IMR-90 (cell line): ENCODE measurements around the gene CAMTA1. TPM values are rescaled to one million over a fixed set of nuclear protein-coding genes. Genes with fewer than 3 reads are reported as not detected.

Experiments used
- ATAC-seq: fragments of 200-7000 bp; cut with Tn5 transposase; 2 replicates; pipeline ENCODE4 v1.9.1; 2020; ENCODE audit warnings: low read depth, mild to moderate bottlenecking, moderate library complexity
- BruUV-seq: library from RNA; stranded (reverse); fragments of 400-500 nt; replicated peaks from 2 replicates; lab custom pipeline; 2021; lab: Mats Ljungman, UMichigan
- CTCF ChIA-PET: fragments of 300-600 bp; formaldehyde crosslinking; extraction: SDS; loops from one replicate; lab custom pipeline; 2021; ENCODE audit warnings: antibody characterized with exemption; lab: Yijun Ruan, JAX
- POLR2A ChIA-PET: fragments of 300-600 bp; sonication (Branson Sonifier 250); formaldehyde crosslinking; loops from one replicate; lab custom pipeline; 2022; ENCODE audit warnings: antibody characterized with exemption; ENCODE audit not compliant: unreplicated experiment; lab: Charles Lee
- DNase-seq: peaks from one replicate; pipeline ENCODE4 v3.0.0; 2013
- H2AFZ ChIP-seq: replicated peaks from 2 replicates; pipeline ENCODE3; 2013; ENCODE audit warnings: low read length, mild to moderate bottlenecking; ENCODE audit not compliant: poor library complexity
- H2AK5ac ChIP-seq: 2 replicates; pipeline ENCODE4 v1.6.1; 2013; ENCODE audit warnings: low read depth, low read length, inconsistent platforms
- H2AK9ac ChIP-seq: replicated peaks from 2 replicates; pipeline ENCODE3; 2013; ENCODE audit warnings: mild to moderate bottlenecking, low read depth, low read length, moderate library complexity; ENCODE audit not compliant: poor library complexity
- H2BK120ac ChIP-seq: 2 replicates; pipeline ENCODE4 v1.6.1; 2013; ENCODE audit warnings: low read depth, low read length, inconsistent platforms
- H2BK15ac ChIP-seq: 3 replicates; pipeline ENCODE4 v1.6.1; 2013; ENCODE audit warnings: low read depth, low read length, inconsistent platforms
- H2BK20ac ChIP-seq: 2 replicates; pipeline ENCODE4 v1.6.1; 2013; ENCODE audit warnings: low read depth, mild to moderate bottlenecking, inconsistent platforms, low read length, moderate library complexity
- H2BK5ac ChIP-seq: 2 replicates; pipeline ENCODE4 v1.6.1; 2013; ENCODE audit warnings: mild to moderate bottlenecking, low read depth, low read length, inconsistent platforms; ENCODE audit not compliant: poor library complexity, severe bottlenecking
- H3K14ac ChIP-seq: replicated peaks from 2 replicates; pipeline ENCODE4 v1.6.1; 2013; ENCODE audit warnings: low read depth, low read length, inconsistent platforms
- H3K18ac ChIP-seq: 2 replicates; pipeline ENCODE4 v1.6.1; 2013; ENCODE audit warnings: low read depth, low read length, control low read depth
- H3K23ac ChIP-seq: 2 replicates; pipeline ENCODE4 v1.6.1; 2013; ENCODE audit warnings: low read depth, low read length, inconsistent platforms
- H3K27ac ChIP-seq: 2 replicates; pipeline ENCODE4 v1.5.1; 2013; ENCODE audit warnings: mild to moderate bottlenecking, control low read depth, low read length; ENCODE audit not compliant: insufficient read depth
- H3K27me3 ChIP-seq: 2 replicates; pipeline ENCODE4 v1.6.1; 2013; ENCODE audit warnings: low read length; ENCODE audit not compliant: control insufficient read depth, insufficient read depth
- H3K36me3 ChIP-seq: 2 replicates; pipeline ENCODE4 v1.6.1; 2013; ENCODE audit warnings: low read length, mixed read lengths; ENCODE audit not compliant: control insufficient read depth, insufficient read depth
- H3K4ac ChIP-seq: 2 replicates; pipeline ENCODE4 v1.6.1; 2013; ENCODE audit warnings: low read depth, low read length, inconsistent platforms
- H3K4me1 ChIP-seq: 2 replicates; pipeline ENCODE4 v1.6.1; 2013; ENCODE audit warnings: low read length, mixed read lengths; ENCODE audit not compliant: control insufficient read depth, insufficient read depth
- H3K4me2 ChIP-seq: 2 replicates; pipeline ENCODE4 v1.6.1; 2013; ENCODE audit warnings: low read depth, mild to moderate bottlenecking, control low read depth, low read length, moderate library complexity
- H3K4me3 ChIP-seq: 2 replicates; pipeline ENCODE4 v1.5.1; 2013; ENCODE audit warnings: low read depth, mild to moderate bottlenecking, control low read depth, low read length, moderate library complexity; ENCODE audit not compliant: insufficient read depth
- H3K56ac ChIP-seq: 2 replicates; pipeline ENCODE4 v1.6.1; 2013; ENCODE audit warnings: low read length, inconsistent platforms; ENCODE audit not compliant: insufficient read depth; ENCODE audit errors: extremely low read depth
- H3K79me1 ChIP-seq, 2 experiments: 2 replicates each; pipeline ENCODE4 v1.6.1; 2013; ENCODE audit warnings: low read length in 2 of 2, inconsistent platforms in 1 of 2, low read depth in 1 of 2
- H3K9ac ChIP-seq: 2 replicates; pipeline ENCODE4 v1.6.1; 2013; ENCODE audit warnings: low read depth, low read length, control low read depth
- H3K9me1 ChIP-seq: 2 replicates; pipeline ENCODE4 v1.6.1; 2013; ENCODE audit warnings: low read length, inconsistent platforms; ENCODE audit not compliant: insufficient read depth
- H3K9me3 ChIP-seq: 2 replicates; pipeline ENCODE4 v1.6.1; 2013; ENCODE audit warnings: low read length; ENCODE audit not compliant: control insufficient read depth, insufficient read depth
- H4K20me1 ChIP-seq: 2 replicates; pipeline ENCODE4 v1.6.1; 2013; ENCODE audit warnings: low read length, inconsistent platforms; ENCODE audit not compliant: insufficient read depth
- H4K5ac ChIP-seq: 2 replicates; pipeline ENCODE4 v1.6.1; 2013; ENCODE audit warnings: mild to moderate bottlenecking, low read depth, low read length, control low read depth
- H4K8ac ChIP-seq, 2 experiments: 2 replicates each; pipeline ENCODE4 v1.6.1; 2013; ENCODE audit warnings: low read depth in 2 of 2, low read length in 2 of 2, control low read depth in 1 of 2, inconsistent platforms in 1 of 2
- H4K91ac ChIP-seq: 2 replicates; pipeline ENCODE4 v1.6.1; 2013; ENCODE audit warnings: low read depth, low read length, inconsistent platforms; ENCODE audit not compliant: insufficient read depth
- CTCF ChIP-seq: conservative IDR thresholded peaks from 2 replicates; pipeline ENCODE4 v1.5.1; 2012; ENCODE audit warnings: mild to moderate bottlenecking, low read depth, low read length, improper control_type of control experiment
- MAFK ChIP-seq: IDR thresholded peaks from 2 replicates; pipeline ENCODE4 v1.6.1; 2012; ENCODE audit warnings: low read depth, low read length, improper control_type of control experiment
- WGBS, 2 experiments: methylation state at CpG; one replicate each; pipeline versions ENCODE4 v1.1.5 to v1.1.7; 2013; ENCODE audit warnings: missing lambda C conversion rate in 2 of 2; ENCODE audit not compliant: insufficient read length in 1 of 2; ENCODE audit errors: extremely low coverage in 2 of 2; 5-methylcytosine and 5-hydroxymethylcytosine counted together
- dilution Hi-C: fragments of 300-500 bp; cut with HindIII; formaldehyde crosslinking; loops from one replicate; pipeline ENCODE4 v1.14.3; 2018; ENCODE audit warnings: low sequenced_read_pairs; ENCODE audit not compliant: unreplicated experiment
- in situ Hi-C: fragments of 300-500 bp; cut with MboI; formaldehyde crosslinking; loops from 3 replicates; pipeline ENCODE4 v1.14.3; 2019; ENCODE audit warnings: low sequenced_read_pairs, inconsistent platforms, mixed read lengths
- intact Hi-C: fragments of 100-400 bp; cut with micrococcal nuclease; formaldehyde crosslinking; loops from 2 replicates; pipeline ENCODE4 v1.10.0; 2022
- polyA plus RNA-seq, 3 experiments: library from polyadenylated mRNA; depleted of rRNA; stranded (reverse); fragments of >200 nt; gene quantifications; 2 replicates each; pipeline ENCODE4 v1.2.3, GENCODE V29; 2012; ENCODE audit warnings: low replicate concordance in 1 of 3
- total RNA-seq: library from RNA; depleted of rRNA; stranded (reverse); fragments of >200 nt; gene quantifications from 2 replicates; pipeline ENCODE4 v1.2.3, GENCODE V29; 2012

The CAMTA1 gene
- total and polyA plus RNA-seq, 2 of the 4 experiments (the other 2 are of a cell fraction) = 35.5 to 74.3 TPM

GRCh38 chr1:6757719-6758435 is 27.4 kb upstream of the CAMTA1 start:
- TF ChIP-seq CTCF (no peak), MAFK (peak; percentile 43; the same call in 1 of the 2 replicates)
- H2BK120ac ChIP-seq = no peak overlapping the region
- BruUV-seq = no TSS peak
- no peak overlapping the region for H3K9ac ChIP-seq
- H3K4me3 ChIP-seq = no peak overlapping the region
- H4K8ac ChIP-seq = no peak overlapping the region
- no peak overlapping the region for H4K5ac ChIP-seq
- H3K18ac ChIP-seq = no peak overlapping the region
- no peaks in the 10 kb centered on the region for H4K20me1 ChIP-seq
- ATAC-seq = no peak
- no peak overlapping the region for H2AFZ ChIP-seq
- no peak overlapping the region for H3K56ac ChIP-seq
- dilution Hi-C loops = no loop called here
- no peak overlapping the region for H2BK15ac ChIP-seq
- no peak overlapping the region for H3K27ac ChIP-seq
- CTCF ChIA-PET = no interaction called here
- H3K9me1 ChIP-seq = no peaks in the 10 kb centered on the region
- intact Hi-C loops = no loop called here
- H4K91ac ChIP-seq = no peak overlapping the region
- no peaks in the 10 kb centered on the region for H3K9me3 ChIP-seq
- no peaks in the 10 kb centered on the region for H3K79me1 ChIP-seq
- H2AK9ac ChIP-seq = peak overlapping the region; percentile 24
- no peak for DNase-seq
- in situ Hi-C loops = no loop called here
- H3K4me1 ChIP-seq = no peaks in the 10 kb centered on the region
- no peaks in the 10 kb centered on the region for H3K36me3 ChIP-seq
- H3K14ac ChIP-seq = no peak overlapping the region
- H3K27me3 ChIP-seq = peaks cover 5% of the 10 kb centered on the region
- no peak overlapping the region for H3K4ac ChIP-seq
- no peak overlapping the region for H2BK20ac ChIP-seq
- H3K23ac ChIP-seq = no peak overlapping the region
- no peak overlapping the region for H3K4me2 ChIP-seq
- WGBS, 2 experiments = 76% methylated on average over 9 of the region's 25 CpGs; no CpG with 5 or more reads in 1 of the 2 experiments
- POLR2A ChIA-PET = no interaction called here
- no peak overlapping the region for H2AK5ac ChIP-seq
- H2BK5ac ChIP-seq = no peak overlapping the region
